Measurements from ENCODE around the gene ATAD5. TPM values are rescaled to one million over a fixed set of nuclear protein-coding genes. Genes with fewer than 3 reads are reported as not detected.

ATAD5 gene
- total RNA-seq, 1 donor from 2014 or later, result 6.4 TPM

DNA sequence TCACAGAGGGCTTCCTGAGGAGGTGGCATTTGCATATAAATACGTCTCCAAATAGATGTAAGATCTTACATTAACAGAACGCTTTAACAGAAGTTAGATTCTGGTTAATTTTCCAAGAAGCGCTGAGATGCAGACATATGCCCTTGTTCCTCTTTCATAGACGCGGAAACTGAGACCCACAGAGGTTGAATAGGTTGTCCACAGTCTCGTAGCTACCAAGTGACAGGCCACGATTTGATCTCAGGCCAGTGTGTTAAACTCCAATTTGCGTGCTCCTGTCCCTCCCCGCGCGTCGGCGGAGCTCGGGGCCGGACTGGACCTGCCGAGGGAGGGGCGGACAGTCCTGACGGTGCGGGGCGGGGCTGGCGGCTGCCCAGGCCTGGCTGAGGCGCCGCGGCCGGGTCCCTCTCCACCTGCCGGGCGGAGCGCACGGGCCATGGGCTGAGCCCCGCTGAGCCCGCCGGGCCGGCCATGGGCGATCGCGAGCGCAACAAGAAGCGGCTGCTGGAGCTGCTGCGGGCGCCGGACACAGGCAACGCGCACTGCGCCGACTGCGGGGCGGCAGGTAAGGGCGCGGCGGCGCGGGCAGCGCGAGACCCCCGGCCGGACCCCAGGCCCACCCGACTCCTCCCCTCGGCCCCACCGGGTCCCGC is 89.9 kb downstream of the ATAD5 start, which contains the start of gene ADAP2:
Gene ADAP2 (plus strand): TSS at position 402 of the 653 bp plus-strand sequence. CDS start 70 bp downstream, at position 472.
- peaks cover 2% of the 10 kb centered on the region for H3K9me3 Mint-ChIP-seq (ENCODE audit: unreplicated experiment)
- DNase-seq, result peak; percentile 44
- TF ChIP-seq CTCF (IDR thresholded peaks at IDR 0.05; ENCODE audit: partially characterized antibody, unreplicated experiment), result no peak
- H3K27me3 Mint-ChIP-seq (ENCODE audit: unreplicated experiment), result peaks cover 10% of the 10 kb centered on the region
- H3K27ac Mint-ChIP-seq (ENCODE audit: unreplicated experiment), result peak within 1 kb of the TSS; percentile 73
- no peaks in the 10 kb centered on the region for H3K36me3 Mint-ChIP-seq (ENCODE audit: unreplicated experiment)
- H3K4me3 Mint-ChIP-seq (ENCODE audit: unreplicated experiment), result peak within 1 kb of the TSS; percentile 79
- H3K4me1 Mint-ChIP-seq (ENCODE audit: low read depth, unreplicated experiment), result no peaks in the 10 kb centered on the region

- no peaks in the 10 kb centered on the region for H3K36me3 Mint-ChIP-seq (ENCODE audit: unreplicated experiment)
- peak overlapping the region; percentile 78 for H3K4me3 Mint-ChIP-seq (ENCODE audit: unreplicated experiment)
- H3K27ac Mint-ChIP-seq (ENCODE audit: unreplicated experiment), result peak overlapping the region; percentile 73
- no peak for TF ChIP-seq CTCF (IDR thresholded peaks at IDR 0.05; ENCODE audit: partially characterized antibody, unreplicated experiment)
- peaks cover 2% of the 10 kb centered on the region for H3K9me3 Mint-ChIP-seq (ENCODE audit: unreplicated experiment)
- H3K4me1 Mint-ChIP-seq (ENCODE audit: low read depth, unreplicated experiment), result no peaks in the 10 kb centered on the region
- peak; percentile 24 for DNase-seq
- peaks cover 10% of the 10 kb centered on the region for H3K27me3 Mint-ChIP-seq (ENCODE audit: unreplicated experiment)
Measured at GRCh38 chr17:30922235-30923030, 90.7 kb downstream of the ATAD5 start.

DNA sequence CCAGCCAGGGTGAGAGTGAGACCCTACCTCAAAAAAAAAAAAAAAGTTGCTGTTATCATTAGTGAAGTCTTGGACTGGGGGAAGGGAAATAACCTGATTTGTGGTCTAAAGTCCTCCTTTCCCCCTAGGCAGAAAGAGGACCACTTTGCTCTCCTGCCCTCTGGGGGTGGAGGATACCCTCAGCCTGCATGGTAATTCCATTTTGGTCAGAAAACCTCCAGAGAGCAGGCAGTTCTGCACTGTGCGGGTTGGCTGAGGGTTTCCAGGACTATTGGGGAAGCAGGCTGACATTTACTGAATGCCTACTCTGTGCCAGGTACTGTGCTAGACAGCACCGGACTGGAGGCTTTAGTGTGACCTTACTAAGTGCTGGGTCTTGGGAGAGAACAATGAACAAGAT is 92.6 kb downstream of the ATAD5 start:
- Mint-ChIP-seq H3K27me3 (ENCODE audit: unreplicated experiment) (peaks cover 10% of the 10 kb centered on the region), H3K27ac (ENCODE audit: unreplicated experiment) (no peak overlapping the region), H3K4me1 (ENCODE audit: low read depth, unreplicated experiment) (no peaks in the 10 kb centered on the region), H3K9me3 (ENCODE audit: unreplicated experiment) (peaks cover 2% of the 10 kb centered on the region), H3K4me3 (ENCODE audit: unreplicated experiment) (no peak overlapping the region), H3K36me3 (ENCODE audit: unreplicated experiment) (no peaks in the 10 kb centered on the region)
- TF ChIP-seq CTCF (IDR thresholded peaks at IDR 0.05; ENCODE audit: partially characterized antibody, unreplicated experiment), result no peak
- DNase-seq, result no peak

GRCh38 chr17:30926516-30926915 is 94.8 kb downstream of the ATAD5 start:
- Mint-ChIP-seq H3K4me1 (ENCODE audit: low read depth, unreplicated experiment) (no peaks in the 10 kb centered on the region), H3K27me3 (ENCODE audit: unreplicated experiment) (peaks cover 8% of the 10 kb centered on the region), H3K36me3 (ENCODE audit: unreplicated experiment) (no peaks in the 10 kb centered on the region), H3K4me3 (ENCODE audit: unreplicated experiment) (no peak overlapping the region), H3K9me3 (ENCODE audit: unreplicated experiment) (no peaks in the 10 kb centered on the region), H3K27ac (ENCODE audit: unreplicated experiment) (no peak overlapping the region)
- no peak for DNase-seq
- no peak for TF ChIP-seq CTCF (IDR thresholded peaks at IDR 0.05; ENCODE audit: partially characterized antibody, unreplicated experiment)

DNA sequence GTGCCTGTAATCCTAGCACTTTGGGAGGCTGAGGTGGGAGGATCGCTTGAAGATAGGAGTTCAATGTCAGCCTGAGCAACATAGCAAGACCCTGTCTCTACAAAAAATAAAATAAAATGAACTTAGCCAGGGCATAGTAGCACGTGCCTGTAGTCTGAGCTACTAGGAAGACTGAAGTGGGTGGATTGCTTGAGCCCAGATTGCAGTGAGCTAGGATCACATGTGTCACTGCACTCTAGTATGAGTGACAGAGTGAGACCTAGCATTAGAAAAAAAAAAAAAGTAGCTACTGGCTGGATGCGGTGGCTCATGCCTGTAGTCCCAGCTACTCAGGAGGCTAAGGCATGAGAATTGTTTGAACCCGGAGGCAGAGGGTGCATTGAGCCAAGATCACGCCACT is 96.0 kb downstream of the ATAD5 start:
- no peak for TF ChIP-seq CTCF (IDR thresholded peaks at IDR 0.05; ENCODE audit: partially characterized antibody, unreplicated experiment)
- Mint-ChIP-seq H3K4me3 (ENCODE audit: unreplicated experiment) (no peak overlapping the region), H3K27ac (ENCODE audit: unreplicated experiment) (no peak overlapping the region), H3K9me3 (ENCODE audit: unreplicated experiment) (no peaks in the 10 kb centered on the region), H3K4me1 (ENCODE audit: low read depth, unreplicated experiment) (no peaks in the 10 kb centered on the region), H3K27me3 (ENCODE audit: unreplicated experiment) (peaks cover 5% of the 10 kb centered on the region), H3K36me3 (ENCODE audit: unreplicated experiment) (no peaks in the 10 kb centered on the region)
- DNase-seq, result no peak
